SK-N-SH (cell line): ENCODE results near the gene GRIK1. TPM values are rescaled to one million over a fixed set of nuclear protein-coding genes. Genes with fewer than 3 reads are reported as not detected.

Experiments used
- CTCF ChIA-PET: fragments of 300-600, 350-600 bp; formaldehyde crosslinking; extraction: SDS; loops from one replicate; lab custom pipeline; 2021; lab: Yijun Ruan, JAX
- POLR2A ChIA-PET: fragments of 350-600 bp; sonication (Branson Sonifier 250); formaldehyde crosslinking; extraction: SDS; loops from one replicate; lab custom pipeline; 2020; ENCODE audit warnings: antibody characterized with exemption, inconsistent platforms; lab: Yijun Ruan, JAX
- DNase-seq: peaks from one replicate; pipeline ENCODE4 v3.0.0; 2012
- H2AFZ ChIP-seq: fragments of 200-600 bp; sonication (generic); 2 replicates; pipeline ENCODE4 v1.8.1; 2016; ENCODE audit warnings: antibody characterized with exemption, mild to moderate bottlenecking, low read depth
- H3F3A ChIP-seq: fragments of 200-600 bp; sonication (generic); replicated peaks from 2 replicates; pipeline ENCODE3; 2016; ENCODE audit warnings: antibody characterized with exemption, mild to moderate bottlenecking; ENCODE audit not compliant: insufficient read depth
- H3K27ac ChIP-seq, 2 experiments: fragments of 200-500 bp in 1 of 2; fragments of 200-600 bp in 1 of 2; sonication (Bioruptor generic) in 1 of 2; sonication (generic), shearing (Covaris generic) in 1 of 2; 2 replicates each; pipeline versions ENCODE4 v1.5.1 to v1.6.1; 2014 to 2016; ENCODE audit warnings: low read depth in 2 of 2, inconsistent platforms in 1 of 2, low read length in 1 of 2, mild to moderate bottlenecking in 1 of 2, mixed read lengths in 1 of 2
- H3K27me3 ChIP-seq: fragments of 200-600 bp; sonication (generic), shearing (Covaris generic); 2 replicates; pipeline ENCODE4 v1.6.1; 2016; ENCODE audit warnings: mixed run types; ENCODE audit not compliant: insufficient read depth
- H3K36me3 ChIP-seq, 2 experiments: fragments of 200-500 bp in 1 of 2; fragments of 200-600 bp in 1 of 2; sonication (Bioruptor generic) in 1 of 2; sonication (generic) in 1 of 2; replicated peaks in 1 of 2; 2 replicates each; pipeline versions ENCODE3 to v1.5.1; 2014 to 2016; ENCODE audit warnings: low read length in 1 of 2, mild to moderate bottlenecking in 1 of 2; ENCODE audit not compliant: insufficient read depth in 2 of 2, control insufficient read depth in 1 of 2
- H3K4me1 ChIP-seq, 2 experiments: fragments of 200-500 bp in 1 of 2; fragments of 200-600 bp in 1 of 2; sonication (Bioruptor generic) in 1 of 2; sonication (generic), shearing (Covaris generic) in 1 of 2; 2 replicates each; pipeline versions ENCODE4 v1.5.1 to v1.6.1; 2014 to 2016; ENCODE audit warnings: low read depth in 1 of 2, low read length in 1 of 2, mixed run types in 1 of 2; ENCODE audit not compliant: insufficient read depth in 2 of 2, control insufficient read depth in 1 of 2
- H3K4me2 ChIP-seq: fragments of 200-600 bp; sonication (generic), shearing (Covaris generic); 2 replicates; pipeline ENCODE4 v1.6.1; 2017; ENCODE audit warnings: mixed run types
- H3K4me3 ChIP-seq, 2 experiments: fragments of 200-500 bp in 1 of 2; fragments of 200-600 bp in 1 of 2; sonication (Bioruptor generic) in 1 of 2; sonication (generic), shearing (Covaris generic) in 1 of 2; 2 replicates each; pipeline versions ENCODE4 v1.5.1 to v1.8.1; 2014 to 2016; ENCODE audit warnings: low read depth in 2 of 2, inconsistent platforms in 1 of 2, low read length in 1 of 2, mild to moderate bottlenecking in 1 of 2, mixed read lengths in 1 of 2, moderate library complexity in 1 of 2
- H3K79me2 ChIP-seq: fragments of 200-600 bp; sonication (generic); 2 replicates; pipeline ENCODE4 v1.8.1; 2017; ENCODE audit warnings: mild to moderate bottlenecking; ENCODE audit not compliant: insufficient read depth
- H3K9ac ChIP-seq: fragments of 200-600 bp; sonication (generic); 2 replicates; pipeline ENCODE4 v1.6.1; 2017; ENCODE audit warnings: mixed run types
- H3K9me2 ChIP-seq: fragments of 200-600 bp; sonication (generic); 2 replicates; pipeline ENCODE4 v1.6.1; 2017; ENCODE audit warnings: mixed run types
- H3K9me3 ChIP-seq: fragments of 200-600 bp; sonication (generic); 2 replicates; pipeline ENCODE4 v1.6.1; 2017; ENCODE audit warnings: mixed run types, mild to moderate bottlenecking, moderate library complexity
- H4K20me1 ChIP-seq: fragments of 200-600 bp; sonication (generic); 2 replicates; pipeline ENCODE4 v1.6.1; 2017; ENCODE audit warnings: mild to moderate bottlenecking, mixed run types; ENCODE audit not compliant: insufficient read depth
- CHD2 ChIP-seq: fragments of 150-350 bp; IDR thresholded peaks from 2 replicates; pipeline ENCODE4 v1.6.1; 2018; ENCODE audit warnings: low read length; ENCODE audit not compliant: partially characterized antibody
- CTCF ChIP-seq: fragments of 200-600 bp; sonication (generic); IDR thresholded peaks from 2 replicates; pipeline ENCODE4 v1.6.1; 2017; ENCODE audit warnings: antibody characterized with exemption, mild to moderate bottlenecking, moderate library complexity
- EP300 ChIP-seq, 2 experiments: IDR thresholded peaks; 2 replicates each; pipeline versions ENCODE4 v1.4.0 to v1.6.1; 2012; ENCODE audit warnings: borderline replicate concordance in 1 of 2, low read depth in 1 of 2, low read length in 1 of 2
- FOXM1 ChIP-seq: IDR thresholded peaks from 2 replicates; pipeline ENCODE4 v1.4.0; 2012; ENCODE audit warnings: low read depth, mild to moderate bottlenecking
- MEF2A ChIP-seq: IDR thresholded peaks from 2 replicates; pipeline ENCODE4 v1.4.0; 2012; ENCODE audit warnings: low read depth, borderline replicate concordance
- MXI1 ChIP-seq: IDR thresholded peaks from 2 replicates; pipeline ENCODE4 v1.6.1; 2012; ENCODE audit warnings: mild to moderate bottlenecking, low read depth, low read length, improper control_type of control experiment
- NRF1 ChIP-seq: IDR thresholded peaks from 2 replicates; pipeline ENCODE4 v1.6.1; 2012; ENCODE audit warnings: low read depth, mild to moderate bottlenecking, low read length
- PBX3 ChIP-seq: IDR thresholded peaks from 2 replicates; pipeline ENCODE4; 2012
- POLR2AphosphoS5 ChIP-seq: IDR thresholded peaks from 2 replicates; pipeline ENCODE4 v1.6.1; 2012; ENCODE audit warnings: low read depth, low read length
- RAD21 ChIP-seq: IDR thresholded peaks from 2 replicates; pipeline ENCODE4 v1.6.1; 2012; ENCODE audit warnings: mild to moderate bottlenecking, low read length
- RCOR1 ChIP-seq: fragments of 150-350 bp; IDR thresholded peaks from 2 replicates; pipeline ENCODE4 v1.6.1; 2017; ENCODE audit warnings: antibody characterized with exemption, low read length
- SMC3 ChIP-seq: IDR thresholded peaks from 2 replicates; pipeline ENCODE4 v1.6.1; 2012; ENCODE audit warnings: low read depth, low read length, improper control_type of control experiment
- TAF1 ChIP-seq: IDR thresholded peaks from 2 replicates; pipeline ENCODE4 v1.6.1; 2012; ENCODE audit warnings: low read depth, mild to moderate bottlenecking, low read length, moderate library complexity, borderline replicate concordance
- TCF12 ChIP-seq: IDR thresholded peaks from 2 replicates; pipeline ENCODE4 v1.4.0; 2012
- USF1 ChIP-seq: IDR thresholded peaks from 2 replicates; pipeline ENCODE4 v1.4.0; 2012; ENCODE audit warnings: low read depth, borderline replicate concordance
- USF2 ChIP-seq: fragments of 150-350 bp; IDR thresholded peaks from 2 replicates; pipeline ENCODE4 v1.6.1; 2017; ENCODE audit warnings: antibody characterized with exemption, low read length, low read depth, borderline replicate concordance
- YY1 ChIP-seq: IDR thresholded peaks from 2 replicates; pipeline ENCODE4 v1.4.0; 2012; ENCODE audit warnings: low read depth, mild to moderate bottlenecking
- ZBTB33 ChIP-seq: IDR thresholded peaks from 2 replicates; pipeline ENCODE4 v1.4.0; 2012; ENCODE audit warnings: low read depth, borderline replicate concordance
- WGBS: methylation state at CpG from one replicate; pipeline ENCODE4 v1.1.6; 2017; ENCODE audit warnings: low lambda C conversion rate; 5-methylcytosine and 5-hydroxymethylcytosine counted together
- polyA plus RNA-seq, 3 experiments: library from polyadenylated mRNA; depleted of rRNA; stranded (reverse); fragments of >200 nt; gene quantifications; 2 replicates each; pipeline ENCODE4 v1.2.3, GENCODE V29; 2012

GRIK1 gene
- polyA plus RNA-seq, 1 of the 3 experiments (the other 2 are of a cell fraction): not detected

- no peak for TF ChIP-seq YY1
- TF ChIP-seq CHD2: no peak
- no peak for TF ChIP-seq SMC3
- TF ChIP-seq PBX3: no peak
- no peak for TF ChIP-seq POLR2AphosphoS5
- no peak for TF ChIP-seq MEF2A
- TF ChIP-seq, all 33 proteins: peak for 0
Measured at GRCh38 chr21:29909571-29909970, 30.2 kb downstream of the GRIK1 start (continued).

GRCh38 chr21:29904359-29905282, 35.2 kb downstream of the GRIK1 start:
- H3K9me2 ChIP-seq: 0 out of 2 replicates have a peak, but pooled peaks cover 5% of the 10 kb centered on the region
- ChIA-PET POLR2A (no interaction called here), CTCF (no interaction called here)
- no peaks in the 10 kb centered on the region for H3K9me3 ChIP-seq
- H3K27me3 ChIP-seq: 0 out of 2 replicates have a peak, but pooled peaks cover under 1% of the 10 kb centered on the region
- H3F3A ChIP-seq: no peaks in the 10 kb centered on the region
- 12% methylated on average over 11 of the region's 11 CpGs for WGBS
- no peaks in the 10 kb centered on the region for H3K4me1 ChIP-seq
- DNase-seq: no peak
- no peak overlapping the region for H3K9ac ChIP-seq
- no peak overlapping the region for H2AFZ ChIP-seq
- no peak for TF ChIP-seq USF2
- no peak for TF ChIP-seq FOXM1
- TF ChIP-seq POLR2AphosphoS5: no peak
- TF ChIP-seq, all 33 proteins: peak for 0
- Histone ChIP-seq H3K36me3 (no peaks in the 10 kb centered on the region), H3K27ac (no peak overlapping the region), H3K4me2 (no peak overlapping the region), H3K4me3 (no peak overlapping the region), H3K79me2 (no peaks in the 10 kb centered on the region), H4K20me1 (no peaks in the 10 kb centered on the region)

- Histone ChIP-seq H3K9me2 (no peaks in the 10 kb centered on the region), H3K4me2 (no peak overlapping the region), H3K4me1 (no peaks in the 10 kb centered on the region), H2AFZ (no peak overlapping the region), H4K20me1 (no peaks in the 10 kb centered on the region), H3K79me2 (no peaks in the 10 kb centered on the region), H3K9ac (no peak overlapping the region), H3K9me3 (no peaks in the 10 kb centered on the region), H3K27ac (no peak overlapping the region), H3F3A (no peaks in the 10 kb centered on the region), H3K36me3 (no peaks in the 10 kb centered on the region), H3K4me3 (no peak overlapping the region), H3K27me3 (peaks cover 18% of the 10 kb centered on the region; the same call in 1 of the 2 replicates)
- POLR2A ChIA-PET: no interaction called here
- DNase-seq: no peak
- CTCF ChIA-PET: interaction anchor here (1.5 kb wide), 1 partner anchor 10 kb away, joined by 3 read pairs; no protein-coding TSS in a partner anchor
- 0% methylated on average over 3 of the region's 3 CpGs for WGBS
- TF ChIP-seq CTCF (no peak), SMC3 (no peak), MEF2A (no peak), MXI1 (no peak), TAF1 (no peak), ZBTB33 (no peak), RAD21 (no peak), RCOR1 (no peak), USF1 (no peak), TCF12 (no peak), FOXM1 (no peak), EP300 (IDR thresholded peaks at IDR 0.05; ENCODE audit: borderline replicate concordance in 1 of 2, low read depth in 1 of 2, low read length in 1 of 2) (no peak), NRF1 (no peak)
Measured at GRCh38 chr21:29896884-29897283, 42.9 kb downstream of the GRIK1 start.
